Central memory CD8-positive, alpha-beta T cell (primary cell): Measurements from ENCODE around the gene PRR27.
"Not testable (repeated sequence)": the region's sequence is repeated elsewhere in the genome, so short reads cannot be mapped to it uniquely, and the experiment has no call there.

Source experiments
- ATAC-seq: fragments of 150-1000 bp; cut with Tn5 transposase; replicated peaks from 2 replicates; pipeline ENCODE4 v1.10.0; 2022; ENCODE audit warnings: mild to moderate bottlenecking, moderate FRiP score, moderate number of reproducible peaks; ENCODE audit not compliant: poor library complexity, severe bottlenecking; ENCODE audit errors: extremely low read depth
- DNase-seq, 2 donors: peaks; one replicate each; pipeline ENCODE4 v3.0.0; 2021; ENCODE audit warnings: low spot score in 2 of 2
- H3K27ac Mint-ChIP-seq: one replicate; pipeline ENCODE4 v1.8.0; 2022; ENCODE audit warnings: low read depth, mild to moderate bottlenecking, moderate library complexity, mixed read lengths
- H3K27me3 Mint-ChIP-seq: one replicate; pipeline ENCODE4 v1.8.0; 2022; ENCODE audit warnings: mixed read lengths
- H3K36me3 Mint-ChIP-seq: one replicate; pipeline ENCODE4 v1.8.0; 2022; ENCODE audit warnings: mild to moderate bottlenecking, moderate library complexity, mixed read lengths; ENCODE audit not compliant: insufficient read depth
- H3K4me1 Mint-ChIP-seq: one replicate; pipeline ENCODE4 v1.8.0; 2022; ENCODE audit warnings: mixed read lengths
- H3K4me3 Mint-ChIP-seq: one replicate; pipeline ENCODE4 v1.8.0; 2022; ENCODE audit warnings: mild to moderate bottlenecking, moderate library complexity, mixed read lengths
- H3K9me3 Mint-ChIP-seq: one replicate; pipeline ENCODE4 v1.8.0; 2022; ENCODE audit warnings: mixed read lengths

The PRR27 gene

DNA sequence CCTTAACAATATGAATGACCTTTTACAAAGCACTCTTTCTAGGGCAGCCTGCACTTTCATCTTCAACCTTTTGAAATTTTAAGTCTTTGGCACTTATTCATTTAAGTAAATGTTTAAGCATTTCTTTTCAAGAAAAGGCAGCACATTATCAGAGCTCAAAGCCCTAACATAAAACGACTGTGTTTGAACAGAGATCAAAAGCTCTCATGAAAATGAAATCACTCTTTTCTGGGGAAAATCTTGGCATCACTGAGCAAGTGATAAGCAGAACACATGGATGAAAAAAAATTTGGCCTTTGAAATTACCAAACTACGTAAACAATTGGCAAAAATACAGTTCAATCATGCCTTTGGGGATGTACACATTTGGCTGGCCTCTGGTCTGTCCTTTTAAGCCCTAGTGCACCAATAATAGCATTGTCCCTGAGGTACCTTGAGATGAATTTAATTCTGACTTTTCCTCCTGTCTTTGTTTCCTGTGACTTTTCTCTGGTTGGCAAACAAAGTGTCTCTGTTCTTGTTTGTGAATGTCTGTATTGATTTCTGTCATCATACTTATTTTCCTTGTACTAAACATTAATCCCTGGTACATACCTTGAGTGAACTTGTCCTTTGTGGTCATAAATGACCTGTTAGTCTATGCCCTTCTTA is 28.6 kb downstream of the PRR27 start:
- no peak for DNase-seq
- ATAC-seq, result no peak
- Mint-ChIP-seq H3K27ac (no peak overlapping the region), H3K4me1 (no peaks in the 10 kb centered on the region), H3K36me3 (no peaks in the 10 kb centered on the region), H3K4me3 (no peak overlapping the region), H3K27me3 (no peaks in the 10 kb centered on the region), H3K9me3 (peaks cover 14% of the 10 kb centered on the region)

DNA sequence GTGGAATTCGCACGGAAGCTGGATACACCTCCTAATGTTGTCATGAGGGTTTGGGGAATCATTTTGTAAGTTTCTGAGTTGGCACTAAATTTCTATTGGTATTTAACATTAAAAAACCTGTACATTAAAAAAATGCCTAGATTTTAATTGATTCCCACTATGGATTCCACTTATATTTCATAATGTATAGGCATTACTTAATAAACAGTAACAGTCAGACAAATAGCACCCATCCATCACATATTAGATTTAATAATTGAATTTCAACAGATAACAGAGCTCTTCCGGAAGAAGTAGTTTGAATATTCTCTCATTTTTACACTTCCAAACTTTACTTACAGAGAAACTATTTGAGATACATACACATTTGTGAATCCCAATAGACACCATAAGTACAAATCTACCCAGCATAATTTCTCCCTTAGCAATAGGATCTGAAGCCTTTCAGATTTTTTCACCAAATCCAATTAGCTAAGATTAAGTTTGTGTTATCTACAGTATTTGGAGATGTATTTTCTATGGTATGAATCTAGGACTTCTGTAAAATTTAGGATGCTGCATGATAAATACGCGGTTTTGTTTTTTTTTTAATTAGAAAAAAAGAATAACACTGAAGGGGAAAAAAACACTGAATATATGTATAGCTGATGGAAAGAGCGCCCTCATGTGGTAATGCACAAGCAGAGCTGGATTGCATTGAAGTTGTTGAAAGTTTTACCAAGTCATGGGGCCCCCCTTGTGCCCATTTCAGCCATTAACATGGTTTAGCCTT is 29.3 kb downstream of the PRR27 start:
- Mint-ChIP-seq H3K36me3 (no peaks in the 10 kb centered on the region), H3K27me3 (no peaks in the 10 kb centered on the region), H3K4me1 (no peaks in the 10 kb centered on the region), H3K4me3 (no peak overlapping the region), H3K27ac (no peak overlapping the region), H3K9me3 (peaks cover 14% of the 10 kb centered on the region)
- no peak for DNase-seq
- no peak for ATAC-seq

DNA sequence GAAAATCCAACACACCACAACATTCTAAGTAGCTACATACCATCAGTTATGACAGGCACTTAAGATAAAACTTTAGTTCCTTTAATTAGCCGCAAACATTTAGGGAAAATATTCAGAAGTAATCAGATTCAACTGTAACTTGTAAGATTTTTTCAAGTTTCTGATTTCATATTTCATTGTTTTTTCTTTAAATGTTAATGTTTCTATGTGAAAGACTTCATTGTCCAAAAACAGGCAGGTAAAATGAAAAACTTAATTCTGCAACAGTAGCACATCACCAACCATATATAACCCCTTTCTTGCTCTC is 29.9 kb downstream of the PRR27 start:
- DNase-seq (no peak), ATAC-seq (no peak)
- Mint-ChIP-seq H3K4me3 (no peak overlapping the region), H3K36me3 (no peaks in the 10 kb centered on the region), H3K27me3 (no peaks in the 10 kb centered on the region), H3K27ac (no peak overlapping the region), H3K9me3 (peaks cover 14% of the 10 kb centered on the region), H3K4me1 (no peaks in the 10 kb centered on the region)

DNA sequence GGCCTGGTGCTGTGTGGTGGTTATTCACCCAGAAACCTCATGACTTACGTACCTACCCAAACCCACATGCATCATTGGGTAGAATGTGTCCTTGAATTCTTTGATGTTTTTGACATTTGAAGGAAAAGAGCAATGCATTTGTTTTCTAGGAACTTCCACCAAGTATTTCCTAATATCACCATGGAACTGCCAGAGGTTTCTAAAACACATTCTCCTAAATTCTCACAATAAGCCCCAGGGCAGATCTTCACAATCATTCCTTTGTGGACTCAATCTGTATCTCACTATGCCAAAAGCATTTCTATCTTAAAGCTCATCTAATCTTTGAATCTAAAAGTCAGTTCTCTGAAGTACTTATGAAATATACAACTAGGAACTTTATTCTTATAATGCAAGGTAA is 33.2 kb downstream of the PRR27 start:
- no peak overlapping the region for H3K4me3 Mint-ChIP-seq
- H3K27ac Mint-ChIP-seq, result no peak overlapping the region
- H3K27me3 Mint-ChIP-seq, result no peaks in the 10 kb centered on the region
- no peaks in the 10 kb centered on the region for H3K4me1 Mint-ChIP-seq
- H3K36me3 Mint-ChIP-seq, result no peaks in the 10 kb centered on the region
- ATAC-seq, result no peak
- H3K9me3 Mint-ChIP-seq, result peaks cover 9% of the 10 kb centered on the region
- DNase-seq, result no peak

DNA sequence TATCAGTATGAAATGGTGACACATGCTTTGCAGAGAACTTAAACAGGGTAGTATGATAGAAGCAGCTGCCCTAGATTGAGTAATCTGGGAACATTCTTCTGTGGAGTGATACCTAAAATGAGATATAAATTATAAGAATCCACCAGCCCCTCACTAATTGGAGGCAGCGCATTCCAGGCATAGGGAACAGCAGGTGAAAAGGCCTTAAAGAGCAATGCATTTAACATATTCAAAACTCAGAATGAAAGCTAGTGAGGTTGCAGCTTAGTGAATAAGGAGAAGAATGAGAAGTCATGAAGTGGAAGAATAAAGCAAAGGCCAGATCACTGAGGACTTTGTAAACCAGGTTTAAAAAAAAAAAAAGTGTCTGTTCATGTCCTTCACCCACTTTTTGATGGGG is 36.5 kb downstream of the PRR27 start:
- Mint-ChIP-seq H3K9me3 (peaks cover 9% of the 10 kb centered on the region), H3K4me1 (no peaks in the 10 kb centered on the region), H3K27me3 (no peaks in the 10 kb centered on the region), H3K4me3 (no peak overlapping the region), H3K27ac (no peak overlapping the region), H3K36me3 (no peaks in the 10 kb centered on the region)
- ATAC-seq (no peak), DNase-seq (no peak)

DNA sequence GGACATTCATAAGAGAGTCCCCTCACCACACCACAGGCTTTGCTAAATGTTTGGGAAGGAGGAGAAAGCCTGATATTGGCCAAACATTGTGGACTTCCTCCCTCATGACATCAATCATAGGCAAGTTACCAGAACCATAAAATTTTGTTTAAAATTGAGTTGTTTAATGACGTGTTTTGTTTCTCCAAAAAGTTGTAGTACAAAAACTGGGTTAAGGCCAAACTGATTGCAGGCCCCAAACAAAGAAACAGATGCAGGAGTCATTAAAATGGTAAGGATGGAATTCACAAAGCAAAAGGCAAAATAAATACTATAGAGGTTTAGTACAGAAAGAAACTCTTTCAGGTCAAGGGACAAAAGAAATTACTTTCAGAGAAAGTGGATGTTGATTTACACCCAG is 37.6 kb downstream of the PRR27 start:
- H3K9me3 Mint-ChIP-seq, result peaks cover under 1% of the 10 kb centered on the region
- no peaks in the 10 kb centered on the region for H3K27me3 Mint-ChIP-seq
- no peak overlapping the region for H3K4me3 Mint-ChIP-seq

DNA sequence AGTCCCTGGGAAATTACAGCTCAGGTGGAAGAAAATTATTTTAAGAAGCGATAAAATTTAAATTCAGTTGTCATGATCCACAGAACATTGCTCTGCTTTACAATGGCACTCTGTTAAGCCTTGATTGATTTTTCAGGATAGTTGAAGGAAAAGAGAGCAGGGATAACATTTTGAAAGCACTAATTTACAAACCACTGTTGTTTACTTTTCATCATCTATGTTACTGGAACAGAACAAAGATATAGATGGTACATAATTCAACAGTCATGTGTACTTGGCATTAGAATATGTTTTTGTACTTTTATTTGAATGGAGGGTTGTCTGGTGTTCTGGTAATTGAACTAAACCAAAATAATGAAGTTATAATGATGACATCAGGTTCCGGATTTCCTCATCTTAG is 38.9 kb downstream of the PRR27 start:
- H3K9me3 Mint-ChIP-seq, result no peaks in the 10 kb centered on the region
- no peaks in the 10 kb centered on the region for H3K27me3 Mint-ChIP-seq
- ATAC-seq (no peak), DNase-seq (no peak)
- H3K27ac Mint-ChIP-seq, result no peak overlapping the region
- H3K4me3 Mint-ChIP-seq, result no peak overlapping the region
- H3K36me3 Mint-ChIP-seq, result no peaks in the 10 kb centered on the region
- no peaks in the 10 kb centered on the region for H3K4me1 Mint-ChIP-seq

More for the DNA sequence above, 37.6 kb downstream of the PRR27 start:
- ATAC-seq, result no peak
- Mint-ChIP-seq H3K27ac (no peak overlapping the region), H3K4me1 (no peaks in the 10 kb centered on the region), H3K36me3 (no peaks in the 10 kb centered on the region)
- no peak for DNase-seq

DNA sequence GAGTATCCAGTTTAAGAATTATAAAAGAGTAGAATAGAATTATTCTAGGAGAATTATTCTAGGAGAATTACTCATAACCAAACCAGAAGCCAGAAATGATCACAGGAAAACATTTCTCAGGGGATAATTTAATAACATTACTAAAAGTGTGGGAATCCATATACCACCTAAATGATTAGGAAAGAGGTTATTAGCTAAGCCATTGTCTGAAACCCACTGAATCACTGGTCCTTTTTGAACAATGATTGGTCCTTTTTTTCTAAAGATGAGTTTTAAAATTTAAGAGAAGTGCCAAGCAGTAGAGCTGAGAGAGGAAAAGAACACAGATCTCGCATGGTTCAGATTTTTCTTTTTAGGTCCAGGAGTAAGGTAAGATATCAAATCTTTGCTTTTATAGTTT is 41.4 kb downstream of the PRR27 start, which contains the start of gene ODAM:
TSS of gene ODAM (plus strand) at position 301 of the 400 bp plus-strand sequence. CDS start 819 bp downstream, outside the sequence.
- no peak for ATAC-seq
- H3K36me3 Mint-ChIP-seq, result no peaks in the 10 kb centered on the region
- no peaks in the 10 kb centered on the region for H3K4me1 Mint-ChIP-seq
- DNase-seq, result no peak
- H3K9me3 Mint-ChIP-seq, result no peaks in the 10 kb centered on the region
- H3K27ac Mint-ChIP-seq, result no peak within 1 kb of the TSS
- H3K4me3 Mint-ChIP-seq, result no peak within 1 kb of the TSS
- H3K27me3 Mint-ChIP-seq, result no peaks in the 10 kb centered on the region

DNA sequence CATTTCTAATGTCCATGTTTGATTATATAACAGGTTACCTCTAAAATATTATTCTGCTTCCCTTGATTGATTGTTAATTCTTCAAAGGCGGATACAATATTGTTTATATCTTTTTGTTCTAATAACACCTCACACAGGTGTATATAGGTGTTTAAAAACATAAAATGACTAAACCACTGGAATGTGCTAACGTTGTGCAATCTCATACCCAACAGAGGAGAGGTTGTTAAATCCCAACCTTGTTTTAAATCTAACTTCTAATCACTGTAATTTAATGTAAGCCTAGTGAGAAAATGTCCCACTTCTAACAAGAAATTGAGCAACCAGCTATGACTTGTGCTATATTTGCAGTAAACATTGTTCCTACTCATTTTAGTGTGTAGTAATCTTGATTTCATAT is 42.8 kb downstream of the PRR27 start:
- H3K4me3 Mint-ChIP-seq, result no peak overlapping the region
- DNase-seq, result no peak
- H3K36me3 Mint-ChIP-seq, result no peaks in the 10 kb centered on the region
- no peaks in the 10 kb centered on the region for H3K4me1 Mint-ChIP-seq
- no peak for ATAC-seq
- no peaks in the 10 kb centered on the region for H3K27me3 Mint-ChIP-seq
- no peak overlapping the region for H3K27ac Mint-ChIP-seq
- H3K9me3 Mint-ChIP-seq, result no peaks in the 10 kb centered on the region

DNA sequence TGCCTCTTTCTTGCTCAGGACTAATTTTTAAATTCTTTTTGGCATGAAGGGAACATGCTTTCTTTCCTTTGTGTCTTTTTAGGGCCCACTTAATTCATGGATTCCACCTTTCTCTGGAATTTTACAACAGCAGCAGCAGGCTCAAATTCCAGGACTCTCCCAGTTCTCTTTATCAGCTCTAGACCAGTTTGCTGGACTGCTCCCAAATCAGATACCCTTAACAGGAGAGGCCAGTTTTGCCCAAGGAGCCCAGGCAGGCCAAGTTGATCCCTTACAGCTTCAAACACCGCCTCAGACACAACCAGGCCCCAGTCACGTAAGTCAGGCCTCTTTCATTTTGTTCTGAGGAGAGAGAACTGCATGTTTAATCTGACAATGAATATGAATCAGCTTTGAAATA is 43.8 kb downstream of the PRR27 start:
- DNase-seq (no peak), ATAC-seq (no peak)
- H3K4me3 Mint-ChIP-seq, result no peak overlapping the region
- no peaks in the 10 kb centered on the region for H3K27me3 Mint-ChIP-seq
- no peaks in the 10 kb centered on the region for H3K9me3 Mint-ChIP-seq
- no peaks in the 10 kb centered on the region for H3K36me3 Mint-ChIP-seq
- no peak overlapping the region for H3K27ac Mint-ChIP-seq
- H3K4me1 Mint-ChIP-seq, result no peaks in the 10 kb centered on the region

DNA sequence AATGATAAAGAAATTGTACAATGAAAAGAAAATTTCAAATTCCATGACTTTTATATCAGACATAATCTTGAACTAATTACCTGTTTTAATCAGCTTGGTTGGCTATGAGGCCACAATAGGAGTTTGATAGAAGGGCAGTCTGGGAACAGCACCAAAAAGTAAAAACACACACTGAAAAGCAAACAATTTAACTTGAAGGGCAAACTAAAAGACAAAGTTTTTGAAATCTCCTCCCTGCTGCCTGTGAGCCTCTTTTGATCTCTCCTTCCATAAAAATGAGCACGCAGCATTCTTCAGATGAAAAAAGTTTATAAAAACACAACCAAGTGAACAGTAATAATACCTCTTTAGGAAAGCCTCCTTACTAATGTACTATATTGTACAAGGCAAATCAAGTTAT is 49.6 kb downstream of the PRR27 start:
- Mint-ChIP-seq H3K27me3 (no peaks in the 10 kb centered on the region), H3K36me3 (no peaks in the 10 kb centered on the region), H3K4me3 (no peak overlapping the region), H3K4me1 (no peaks in the 10 kb centered on the region), H3K27ac (no peak overlapping the region), H3K9me3 (peaks cover under 1% of the 10 kb centered on the region)
- DNase-seq (no peak), ATAC-seq (no peak)

DNA sequence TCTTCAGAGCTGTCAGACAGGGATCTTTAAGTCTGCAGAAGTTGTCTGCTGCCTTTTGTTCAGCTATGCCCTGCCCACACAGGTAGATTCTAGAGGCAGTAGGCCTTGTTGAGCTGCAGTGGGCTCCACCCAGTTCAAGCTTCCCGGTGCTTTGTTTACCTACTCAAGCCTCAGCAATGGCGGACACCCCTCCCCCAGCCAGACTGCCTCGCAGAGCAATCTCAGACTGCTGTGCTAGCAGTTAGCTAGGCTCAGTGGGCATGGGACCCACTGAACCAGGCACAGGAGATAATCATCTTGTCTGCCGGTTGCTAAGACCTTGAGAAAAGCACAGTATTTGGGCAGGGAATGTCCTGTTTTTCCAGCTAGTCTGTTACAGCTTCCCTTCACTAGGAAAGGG is 58.7 kb downstream of the PRR27 start:
- not testable (repeated sequence) for DNase-seq, H3K27me3 Mint-ChIP-seq, H3K4me1 Mint-ChIP-seq, H3K4me3 Mint-ChIP-seq, H3K36me3 Mint-ChIP-seq, ATAC-seq, H3K27ac Mint-ChIP-seq
- peaks cover 29% of the 10 kb centered on the region for H3K9me3 Mint-ChIP-seq
